ENCODE results near the gene ITGA6.

ITGA6 gene

DNA sequence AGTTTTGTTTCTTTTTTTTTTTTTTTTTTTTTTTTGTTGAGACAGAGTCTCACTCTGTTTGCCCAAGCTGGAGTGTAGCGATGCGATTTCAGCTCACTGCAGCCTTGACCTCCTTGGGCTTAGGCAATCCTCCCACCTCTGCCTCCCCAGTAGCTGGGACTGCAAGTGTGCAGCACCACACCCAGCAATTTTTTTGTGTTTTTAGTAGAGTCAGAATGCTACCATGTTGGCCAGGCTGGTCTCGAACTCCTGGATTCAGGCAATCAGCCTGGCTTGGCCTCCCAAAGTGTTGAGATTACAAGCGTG lies 8.2 kb downstream of the ITGA6 start:
- no peaks in the 10 kb centered on the region for H3K36me3 ChIP-seq (ENCODE audit: control insufficient read depth, low read length)
- no peaks in the 10 kb centered on the region for H4K20me1 ChIP-seq (ENCODE audit: control insufficient read depth, insufficient read depth, low read depth, low read length)
- peaks cover 14% of the 10 kb centered on the region for H3K27me3 ChIP-seq (ENCODE audit: control insufficient read depth, low read length)
- H3F3A ChIP-seq (ENCODE audit: control insufficient read depth, insufficient read depth) = no peaks in the 10 kb centered on the region
- no peaks in the 10 kb centered on the region for H3K79me2 ChIP-seq (ENCODE audit: control insufficient read depth, low read length)
- no peaks in the 10 kb centered on the region for H3K9me3 ChIP-seq (ENCODE audit: control insufficient read depth, insufficient read depth, low read length)
- peaks cover 8% of the 10 kb centered on the region; the same call in 1 of the 2 replicates for H3K4me1 ChIP-seq (ENCODE audit: control insufficient read depth, low read length)
- H3K9me2 ChIP-seq (replicated peaks; ENCODE audit: control insufficient read depth, low read length) = no peaks in the 10 kb centered on the region
- H3K4me3 ChIP-seq (ENCODE audit: low read length) = no peak overlapping the region
- no peak overlapping the region for H3K27ac ChIP-seq (ENCODE audit: low read depth, low read length)
- H3K4me2 ChIP-seq (ENCODE audit: low read length) = no peak overlapping the region
- TF ChIP-seq, protein P1, sequence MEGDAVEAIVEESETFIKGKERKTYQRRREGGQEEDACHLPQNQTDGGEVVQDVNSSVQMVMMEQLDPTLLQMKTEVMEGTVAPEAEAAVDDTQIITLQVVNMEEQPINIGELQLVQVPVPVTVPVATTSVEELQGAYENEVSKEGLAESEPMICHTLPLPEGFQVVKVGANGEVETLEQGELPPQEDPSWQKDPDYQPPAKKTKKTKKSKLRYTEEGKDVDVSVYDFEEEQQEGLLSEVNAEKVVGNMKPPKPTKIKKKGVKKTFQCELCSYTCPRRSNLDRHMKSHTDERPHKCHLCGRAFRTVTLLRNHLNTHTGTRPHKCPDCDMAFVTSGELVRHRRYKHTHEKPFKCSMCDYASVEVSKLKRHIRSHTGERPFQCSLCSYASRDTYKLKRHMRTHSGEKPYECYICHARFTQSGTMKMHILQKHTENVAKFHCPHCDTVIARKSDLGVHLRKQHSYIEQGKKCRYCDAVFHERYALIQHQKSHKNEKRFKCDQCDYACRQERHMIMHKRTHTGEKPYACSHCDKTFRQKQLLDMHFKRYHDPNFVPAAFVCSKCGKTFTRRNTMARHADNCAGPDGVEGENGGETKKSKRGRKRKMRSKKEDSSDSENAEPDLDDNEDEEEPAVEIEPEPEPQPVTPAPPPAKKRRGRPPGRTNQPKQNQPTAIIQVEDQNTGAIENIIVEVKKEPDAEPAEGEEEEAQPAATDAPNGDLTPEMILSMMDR (IDR thresholded peaks at IDR 0.05; ENCODE audit: low read depth, low read length, poor library complexity, severe bottlenecking) = no peak
- TF ChIP-seq EZH2phosphoT487 (IDR thresholded peaks at IDR 0.05; ENCODE audit: borderline replicate concordance, low read length) = no peak

DNA sequence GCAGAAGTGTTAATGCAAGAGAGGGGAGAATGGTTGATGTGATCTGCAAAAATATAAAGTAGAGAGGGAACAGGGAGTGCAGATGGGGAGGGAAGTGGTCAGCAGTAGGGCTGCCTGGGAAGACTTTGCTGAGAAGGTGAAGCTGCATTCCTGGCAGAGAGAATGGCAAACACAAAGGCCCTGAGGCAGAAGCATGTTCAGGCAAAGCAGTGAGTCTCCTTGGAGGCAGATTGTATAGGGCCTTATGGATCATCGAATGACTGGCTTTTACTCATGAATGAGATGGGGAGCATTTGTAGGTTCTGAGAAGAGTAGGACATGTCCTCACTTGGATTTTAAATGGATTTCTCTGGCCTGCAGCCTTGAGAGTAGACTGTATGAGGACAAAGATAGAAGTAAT lies 9.5 kb downstream of the ITGA6 start:
- H3K4me1 ChIP-seq (ENCODE audit: control insufficient read depth, low read length) = peaks cover 8% of the 10 kb centered on the region; the same call in 1 of the 2 replicates
- H3K9me3 ChIP-seq (ENCODE audit: control insufficient read depth, insufficient read depth, low read length) = no peaks in the 10 kb centered on the region
- TF ChIP-seq, protein P1 (IDR thresholded peaks at IDR 0.05; ENCODE audit: low read depth, low read length, poor library complexity, severe bottlenecking) = no peak
- no peak for TF ChIP-seq EZH2phosphoT487 (IDR thresholded peaks at IDR 0.05; ENCODE audit: borderline replicate concordance, low read length)
- no peak overlapping the region for H3K4me2 ChIP-seq (ENCODE audit: low read length)
- no peaks in the 10 kb centered on the region for H3K79me2 ChIP-seq (ENCODE audit: control insufficient read depth, low read length)
- H3K27me3 ChIP-seq (ENCODE audit: control insufficient read depth, low read length) = peaks cover 4% of the 10 kb centered on the region; the same call in 1 of the 2 replicates
- no peaks in the 10 kb centered on the region for H3F3A ChIP-seq (ENCODE audit: control insufficient read depth, insufficient read depth)
- H3K4me3 ChIP-seq (ENCODE audit: low read length) = no peak overlapping the region
- H4K20me1 ChIP-seq (ENCODE audit: control insufficient read depth, insufficient read depth, low read depth, low read length) = no peaks in the 10 kb centered on the region
- no peak overlapping the region for H3K27ac ChIP-seq (ENCODE audit: low read depth, low read length)
- no peaks in the 10 kb centered on the region for H3K36me3 ChIP-seq (ENCODE audit: control insufficient read depth, low read length)
- no peaks in the 10 kb centered on the region for H3K9me2 ChIP-seq (replicated peaks; ENCODE audit: control insufficient read depth, low read length)

DNA sequence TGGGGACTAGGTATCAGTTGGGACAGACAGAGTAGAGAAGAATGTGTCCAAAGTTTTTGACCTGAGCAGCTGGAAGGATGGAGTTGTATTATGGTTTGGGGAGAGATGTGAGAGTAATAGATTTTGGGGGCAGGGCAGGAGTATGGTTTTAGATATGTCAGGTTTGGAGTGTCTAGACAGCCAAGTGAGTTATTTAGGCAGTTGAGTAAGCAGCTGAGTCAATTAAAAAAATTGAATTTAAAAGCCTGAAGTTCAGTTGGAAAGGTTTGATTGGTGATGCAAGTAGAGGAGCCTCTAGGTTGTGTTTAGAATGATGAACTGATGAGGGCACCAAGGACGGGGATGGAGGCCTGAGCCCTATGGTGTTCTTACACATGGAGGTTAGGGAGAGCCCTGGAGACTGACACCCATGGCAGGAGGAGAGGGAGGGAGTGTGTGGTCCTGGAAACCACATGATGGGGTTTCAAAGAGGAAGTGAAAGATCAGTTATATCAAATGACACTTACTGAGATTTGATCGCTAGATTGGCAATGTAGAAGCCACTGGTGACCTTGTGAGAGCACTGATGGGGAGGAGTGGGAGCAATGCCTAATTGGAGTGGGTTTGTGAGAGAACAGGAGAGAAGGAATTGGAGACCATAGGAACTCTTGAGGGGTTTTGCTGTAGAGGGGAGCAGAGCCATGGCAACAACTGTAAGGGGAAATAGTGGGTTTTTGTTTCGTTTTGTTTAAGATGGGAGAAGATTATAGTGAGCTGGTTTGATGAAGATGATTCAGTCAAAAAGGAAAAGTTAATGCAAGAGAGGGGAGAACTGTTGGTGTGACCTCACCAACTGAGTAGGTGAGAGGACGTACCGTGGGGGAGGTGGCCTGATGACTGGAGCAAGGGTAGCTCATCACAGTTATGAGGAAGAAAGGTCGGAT lies 10.3 kb downstream of the ITGA6 start:
- H3K27me3 ChIP-seq (ENCODE audit: control insufficient read depth, low read length) = peaks cover 4% of the 10 kb centered on the region; the same call in 1 of the 2 replicates
- H3K4me2 ChIP-seq (ENCODE audit: low read length) = peak overlapping the region; percentile 26; the same call in 1 of the 2 replicates
- H3K9me2 ChIP-seq (replicated peaks; ENCODE audit: control insufficient read depth, low read length) = no peaks in the 10 kb centered on the region
- no peak overlapping the region for H3K4me3 ChIP-seq (ENCODE audit: low read length)
- H3K79me2 ChIP-seq (ENCODE audit: control insufficient read depth, low read length) = no peaks in the 10 kb centered on the region
- no peaks in the 10 kb centered on the region for H3K9me3 ChIP-seq (ENCODE audit: control insufficient read depth, insufficient read depth, low read length)
- H3K4me1 ChIP-seq (ENCODE audit: control insufficient read depth, low read length) = peaks cover 8% of the 10 kb centered on the region; the same call in 1 of the 2 replicates
- no peak overlapping the region for H3K27ac ChIP-seq (ENCODE audit: low read depth, low read length)
- H4K20me1 ChIP-seq (ENCODE audit: control insufficient read depth, insufficient read depth, low read depth, low read length) = no peaks in the 10 kb centered on the region
- H3F3A ChIP-seq (ENCODE audit: control insufficient read depth, insufficient read depth) = no peaks in the 10 kb centered on the region
- H3K36me3 ChIP-seq (ENCODE audit: control insufficient read depth, low read length) = no peaks in the 10 kb centered on the region
- no peak for TF ChIP-seq EZH2phosphoT487 (IDR thresholded peaks at IDR 0.05; ENCODE audit: borderline replicate concordance, low read length)
- TF ChIP-seq, protein P1 (IDR thresholded peaks at IDR 0.05; ENCODE audit: low read depth, low read length, poor library complexity, severe bottlenecking) = no peak

Measured in DOHH2 (cell line).